GM18858 (cell line): Measurements from ENCODE around the gene TANGO2.

Experiments
- ATAC-seq: cut with Tn5 transposase; IDR thresholded peaks from one replicate; pipeline ENCODE4 v1.9.1; 2021; ENCODE audit not compliant: unreplicated experiment

TANGO2 gene

GRCh38 chr22:20039683-20040325 is 18.9 kb downstream of the TANGO2 start:
- no peak for ATAC-seq

DNA sequence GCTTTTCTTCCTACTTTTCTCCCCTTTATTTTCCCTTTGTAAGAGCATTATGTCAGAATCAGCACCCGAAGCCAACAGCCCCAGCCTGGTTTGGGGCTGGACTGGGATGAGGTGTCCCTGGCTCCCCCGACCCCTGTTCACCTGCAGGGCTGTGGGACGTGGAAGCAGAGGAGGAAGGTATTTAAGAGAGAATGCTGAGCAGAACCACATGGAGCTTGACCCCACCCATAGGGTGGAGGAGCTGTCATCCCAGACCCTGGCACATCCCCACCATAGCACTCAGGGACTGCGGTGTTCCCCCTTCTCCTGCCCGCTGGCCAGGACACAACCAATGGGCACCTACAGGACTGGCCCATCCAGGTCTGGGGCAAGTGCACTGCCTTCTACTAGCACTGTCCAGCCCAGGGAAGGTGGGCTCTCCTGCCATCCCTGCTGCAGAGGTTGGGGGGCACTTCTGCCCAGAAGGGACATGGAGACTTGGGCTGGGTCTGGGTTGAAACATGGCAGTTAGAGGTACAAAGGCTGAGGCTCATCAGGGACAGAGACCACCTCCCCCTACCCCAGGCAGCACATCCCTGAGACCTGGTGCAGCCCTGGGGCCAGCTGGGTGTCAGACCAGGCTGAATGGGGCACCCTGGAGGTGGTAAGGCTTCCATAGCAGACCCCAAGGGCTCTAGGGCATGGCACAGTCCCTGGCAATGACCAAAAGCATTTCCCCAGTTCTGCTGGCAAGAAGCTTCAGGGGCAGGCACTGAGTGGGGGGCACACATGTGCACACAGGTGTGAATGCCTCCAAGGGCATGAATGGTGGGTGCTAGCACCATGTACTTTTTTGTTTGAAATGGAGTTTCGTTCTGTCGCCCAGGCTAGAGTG is 19.7 kb downstream of the TANGO2 start:
- ATAC-seq, result no peak

DNA sequence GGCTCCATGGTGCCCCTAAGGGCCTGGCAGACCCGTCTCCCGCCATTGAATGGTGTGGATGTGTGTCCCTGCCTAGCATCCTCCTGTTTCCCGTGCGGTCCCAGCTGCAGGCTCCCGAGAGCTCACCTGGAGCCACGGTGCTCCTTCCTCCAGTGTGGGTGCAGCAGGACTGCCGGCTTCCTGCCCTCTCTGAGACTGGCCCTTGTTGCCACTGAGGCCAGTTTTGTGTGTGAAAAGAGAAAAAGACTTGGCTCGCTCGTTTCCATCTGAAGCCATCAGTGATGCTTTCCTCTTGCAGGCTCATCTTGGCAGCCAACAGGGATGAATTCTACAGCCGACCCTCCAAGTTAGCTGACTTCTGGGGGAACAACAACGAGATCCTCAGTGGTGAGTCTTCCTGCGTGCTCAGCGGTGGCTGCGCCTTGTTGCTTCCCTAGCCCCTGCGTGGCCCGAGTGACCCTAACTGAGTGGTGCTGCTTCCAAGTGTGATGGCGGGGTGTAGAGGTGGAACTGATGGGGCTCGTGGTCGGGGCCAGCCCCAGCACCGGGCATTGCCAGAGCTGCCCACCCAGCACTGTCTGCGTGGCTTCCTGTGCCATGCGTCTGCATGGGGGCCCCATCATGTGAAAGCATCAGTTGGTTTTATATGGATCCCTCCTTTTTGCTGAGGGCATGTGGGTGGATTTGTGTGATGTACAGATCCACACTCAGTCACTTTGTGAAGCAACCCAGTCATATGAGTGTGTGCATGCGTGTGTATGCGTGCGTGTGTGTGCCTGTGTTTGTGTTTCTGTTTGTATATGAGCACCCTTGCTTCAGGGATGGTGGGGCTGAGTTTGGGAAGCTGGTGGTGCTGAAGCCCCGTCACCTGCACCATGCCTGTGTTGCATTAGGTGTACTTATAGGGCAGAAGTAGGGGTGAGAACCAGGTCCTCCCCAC is 22.4 kb downstream of the TANGO2 start:
- no peak for ATAC-seq

DNA sequence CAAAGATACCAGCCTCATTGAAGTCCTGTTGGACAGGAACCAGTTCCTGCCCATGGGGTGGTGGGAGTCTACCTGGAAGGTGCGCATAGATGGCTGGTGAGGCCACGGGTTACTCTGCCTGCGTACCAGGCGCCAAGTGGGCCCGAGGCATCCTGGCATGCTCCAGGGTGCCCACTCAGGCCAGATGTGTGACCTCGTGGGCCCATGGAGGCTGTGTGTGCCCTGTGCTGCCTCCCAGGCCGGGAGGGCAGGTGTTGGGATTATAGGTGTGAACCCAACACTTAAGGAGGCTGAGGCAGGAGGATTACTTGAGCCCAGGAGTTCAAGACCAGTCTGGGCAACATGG is 23.1 kb downstream of the TANGO2 start:
- ATAC-seq, result no peak

DNA sequence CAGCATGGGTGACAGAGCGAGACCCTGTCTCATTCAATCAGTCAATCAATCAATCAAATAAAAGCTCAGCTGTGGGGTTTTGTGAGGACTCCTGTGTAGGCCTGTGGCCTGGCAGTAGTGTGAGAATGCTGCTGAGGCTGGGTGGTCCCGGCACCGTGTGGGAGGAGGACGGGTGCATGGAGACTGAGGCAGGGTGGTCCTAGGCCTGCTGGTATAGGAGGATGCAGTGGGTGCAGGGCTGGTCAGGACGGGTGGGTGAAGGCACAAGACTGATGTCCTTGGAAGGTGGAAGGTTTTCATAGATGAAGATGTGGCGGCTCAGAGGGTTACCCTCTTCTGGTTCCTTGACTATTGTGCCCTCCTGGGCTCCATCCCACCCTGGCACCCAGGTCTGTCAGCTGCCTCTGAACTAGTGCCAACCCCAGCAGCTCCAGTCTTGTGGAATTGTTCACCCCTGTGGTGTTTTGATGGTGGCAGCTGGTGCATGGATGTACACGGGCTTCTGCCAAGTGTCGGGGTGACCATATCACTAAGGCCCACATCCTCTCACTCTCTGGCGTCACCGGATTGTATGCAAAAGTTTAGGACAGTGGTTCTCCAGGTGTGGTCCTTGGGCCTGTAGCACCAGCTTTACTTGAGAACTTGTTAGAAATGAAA is 23.7 kb downstream of the TANGO2 start:
- ATAC-seq, result no peak

DNA sequence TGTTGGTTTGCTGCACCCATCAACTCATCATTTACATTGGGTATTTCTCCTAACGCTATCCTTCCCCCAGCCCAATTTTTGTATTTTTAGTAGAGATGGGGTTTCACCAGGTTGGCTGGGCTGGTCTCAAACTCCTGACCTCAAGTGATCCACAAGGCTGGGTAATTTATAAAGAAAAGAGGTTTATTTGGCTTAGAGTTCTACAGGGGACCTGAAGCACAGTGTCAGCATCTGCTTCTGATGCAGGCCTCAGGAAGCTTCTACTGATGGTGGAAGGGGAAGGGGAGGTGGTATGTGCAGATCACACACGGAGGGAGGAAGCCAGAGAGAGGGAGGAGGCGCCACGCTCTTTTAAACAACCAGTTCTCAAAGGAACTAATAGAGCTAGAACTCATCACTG is 25.8 kb downstream of the TANGO2 start:
- ATAC-seq, result no peak

DNA sequence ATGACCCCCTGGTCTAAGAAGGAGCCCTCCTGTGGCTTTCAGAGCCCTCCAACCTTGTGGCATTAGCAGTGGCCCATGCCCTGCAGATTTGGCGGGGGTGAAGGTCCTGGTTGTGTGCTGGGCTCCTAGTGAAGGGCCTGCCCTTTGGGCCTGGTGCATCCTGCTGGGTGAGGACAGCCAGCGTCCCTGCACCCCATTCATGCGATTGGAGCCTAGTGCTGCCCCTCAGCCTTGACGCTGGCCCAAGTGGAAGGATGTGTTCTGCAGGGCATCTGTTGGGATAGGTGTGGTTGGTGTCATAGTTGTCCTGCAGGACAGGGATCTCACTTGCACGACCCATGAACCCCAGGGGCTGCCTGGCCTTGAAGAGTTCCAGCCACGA is 31.0 kb downstream of the TANGO2 start:
- no peak for ATAC-seq

GRCh38 chr22:20052309-20053259 is 31.7 kb downstream of the TANGO2 start:
- no peak for ATAC-seq

DNA sequence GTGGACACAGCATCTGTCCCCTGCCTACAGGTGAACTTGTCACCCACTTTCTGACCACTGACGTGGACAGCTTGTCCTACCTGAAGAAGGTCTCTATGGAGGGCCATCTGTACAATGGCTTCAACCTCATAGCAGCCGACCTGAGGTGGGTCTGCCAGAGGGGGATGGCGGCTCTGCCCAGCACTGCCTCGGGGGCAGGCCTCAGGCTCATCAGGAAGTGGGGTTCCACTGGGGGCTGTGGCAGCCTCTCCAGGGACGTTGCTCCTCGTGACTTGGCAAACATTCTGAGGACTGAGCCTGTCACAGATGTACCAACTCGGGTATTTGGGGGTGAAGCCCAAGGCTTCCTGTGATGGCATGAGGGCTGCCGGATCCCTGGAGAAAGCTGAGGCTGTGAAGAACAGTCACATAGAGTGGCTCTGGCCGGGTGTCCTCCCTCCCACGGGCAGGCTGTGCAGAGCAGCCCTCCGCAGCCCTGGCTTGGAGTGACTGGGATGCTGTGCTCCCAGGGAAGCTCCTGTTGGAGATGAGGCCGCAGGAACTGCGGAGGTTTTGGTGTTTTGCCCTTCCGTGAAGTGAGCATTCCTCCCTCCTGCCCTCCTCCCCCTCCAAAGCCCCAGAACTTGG is 32.6 kb downstream of the TANGO2 start:
- no peak for ATAC-seq

DNA sequence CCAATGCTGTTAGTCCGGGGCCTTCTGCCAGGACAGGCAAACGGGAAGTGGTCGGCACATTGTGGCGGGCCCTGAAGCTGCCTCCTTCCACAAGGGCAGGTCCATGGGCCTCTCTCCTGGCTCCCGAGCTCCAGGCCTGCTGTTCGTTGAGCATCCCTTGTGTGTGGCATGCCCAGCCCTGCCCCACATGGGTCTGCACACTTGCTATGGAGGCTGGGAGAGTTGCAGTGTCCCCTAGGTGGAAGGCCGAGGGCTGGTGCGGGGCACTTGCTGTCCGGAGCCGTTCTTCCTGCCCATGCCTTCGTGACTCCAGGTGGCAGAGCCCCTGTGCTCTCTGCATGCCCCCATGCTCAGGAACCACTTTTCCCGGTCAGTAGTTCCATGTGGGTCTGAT is 33.1 kb downstream of the TANGO2 start:
- ATAC-seq, result no peak

DNA sequence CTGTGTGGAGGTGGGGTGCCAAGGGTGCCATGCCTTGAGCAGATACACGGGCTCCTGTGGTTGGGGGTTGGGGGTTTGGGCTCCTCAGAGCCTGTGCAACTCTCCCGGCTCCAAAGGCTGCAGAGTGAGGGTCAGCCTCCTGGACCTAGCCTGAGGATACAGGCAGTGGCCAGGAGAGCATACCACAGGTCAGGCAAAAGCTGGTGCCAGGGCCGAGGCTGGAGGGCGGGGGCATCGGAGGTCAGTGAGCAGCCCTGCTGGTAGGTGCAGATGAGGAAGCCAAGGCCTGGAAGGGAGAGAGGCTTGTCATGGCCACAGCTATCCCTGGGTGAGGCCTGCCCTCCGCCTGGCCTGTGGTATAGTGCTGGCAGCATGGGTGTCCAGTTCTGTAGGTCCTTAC is 33.6 kb downstream of the TANGO2 start:
- no peak for ATAC-seq

GRCh38 chr22:20055144-20055543 is 34.2 kb downstream of the TANGO2 start:
- no peak for ATAC-seq

- ATAC-seq, result no peak
Observed at GRCh38 chr22:20055654-20056053, 34.7 kb downstream of the TANGO2 start.

DNA sequence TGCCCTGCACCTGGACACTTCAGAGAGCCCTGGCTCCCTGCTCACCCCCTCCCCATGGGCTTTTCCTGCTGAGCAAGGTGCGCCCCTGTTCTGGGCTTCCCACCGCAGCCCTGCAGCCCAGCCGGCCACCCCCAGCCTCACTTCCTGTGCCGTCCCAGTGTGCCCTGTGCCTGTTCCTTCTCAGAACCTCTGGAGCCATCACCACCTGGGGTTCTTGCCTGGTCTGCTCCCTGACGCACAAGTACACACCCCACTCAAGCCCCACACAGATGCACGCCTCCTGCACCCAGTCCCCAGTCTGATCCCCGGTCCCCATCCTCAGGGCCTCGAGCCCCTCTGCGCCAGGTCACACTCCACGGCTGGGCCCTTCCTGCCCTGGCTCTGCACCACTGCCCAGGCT is 35.3 kb downstream of the TANGO2 start:
- no peak for ATAC-seq

- ATAC-seq, result no peak
Observed at GRCh38 chr22:20056696-20057386, 35.9 kb downstream of the TANGO2 start.

GRCh38 chr22:20057596-20058268 is 36.8 kb downstream of the TANGO2 start:
- ATAC-seq, result no peak

DNA sequence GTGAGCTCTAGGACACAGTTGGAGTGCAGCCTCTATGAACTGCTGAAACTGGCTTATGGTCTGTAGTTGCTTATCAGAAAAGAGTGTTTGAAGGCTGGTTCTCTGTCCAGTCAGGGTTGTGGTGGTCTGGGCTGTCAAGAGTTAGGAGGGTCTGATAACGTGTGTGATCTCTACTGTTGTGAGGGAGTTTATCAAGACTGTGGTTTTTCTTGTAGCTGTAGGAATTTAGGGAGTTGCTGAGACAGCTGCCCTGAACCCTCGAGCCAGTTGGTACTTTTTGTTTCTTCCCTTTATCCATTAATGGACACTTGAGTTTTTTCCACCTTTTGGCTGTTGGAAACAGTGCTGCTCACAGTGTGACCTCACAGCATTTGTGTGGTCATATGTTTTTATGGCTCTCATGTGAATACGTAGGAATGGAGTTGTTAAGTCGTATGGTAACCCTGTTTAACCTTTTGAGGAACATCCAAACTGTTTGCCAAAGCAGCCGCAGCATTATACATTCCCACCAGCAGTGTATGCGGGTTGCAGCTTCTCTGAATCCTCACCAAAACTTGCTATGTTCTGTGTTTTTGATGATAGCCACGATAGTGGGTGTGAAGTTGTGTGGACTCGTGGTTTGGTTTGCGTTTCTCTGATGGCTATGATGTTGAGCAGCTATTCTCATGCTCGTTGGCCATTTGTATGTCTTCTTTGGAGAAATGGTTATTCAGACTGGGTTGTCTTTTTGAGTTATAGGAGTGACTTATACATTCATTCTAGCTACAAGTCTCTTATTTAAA is 38.3 kb downstream of the TANGO2 start:
- no peak for ATAC-seq
